Endodermal cell (in vitro differentiated cells): ENCODE results near the gene SUSD5. TPM values are rescaled to one million over a fixed set of nuclear protein-coding genes. Genes with fewer than 3 reads are reported as not detected.

Experiments
- DNase-seq: peaks from one replicate; pipeline ENCODE4 v3.0.0-alpha.2; 2017
- H3K27ac ChIP-seq: 2 replicates; pipeline ENCODE4 v1.5.1; 2013; ENCODE audit warnings: mild to moderate bottlenecking, low read depth, low read length, moderate library complexity
- H3K27me3 ChIP-seq: 2 replicates; pipeline ENCODE4 v1.6.1; 2013; ENCODE audit warnings: mild to moderate bottlenecking, low read length, moderate library complexity; ENCODE audit not compliant: insufficient read depth, control insufficient read depth, poor library complexity, severe bottlenecking
- H3K36me3 ChIP-seq: 2 replicates; pipeline ENCODE4 v1.7.0; 2013; ENCODE audit warnings: mild to moderate bottlenecking, low read length, moderate library complexity; ENCODE audit not compliant: control insufficient read depth, insufficient read depth
- H3K4me1 ChIP-seq: one replicate; pipeline ENCODE4 v1.7.0; 2013; ENCODE audit warnings: low read length; ENCODE audit not compliant: control insufficient read depth, insufficient read depth
- H3K4me3 ChIP-seq: 2 replicates; pipeline ENCODE4 v1.5.1; 2013; ENCODE audit warnings: mild to moderate bottlenecking, low read length, moderate library complexity
- H3K9ac ChIP-seq: 2 replicates; pipeline ENCODE4 v1.6.1; 2013; ENCODE audit warnings: mild to moderate bottlenecking, low read length, moderate library complexity; ENCODE audit not compliant: poor library complexity, severe bottlenecking; ENCODE audit errors: extremely low read depth
- H3K9me3 ChIP-seq: 2 replicates; pipeline ENCODE4 v1.6.1; 2013; ENCODE audit warnings: mild to moderate bottlenecking, low read length, moderate library complexity; ENCODE audit not compliant: control insufficient read depth
- H3K27ac Mint-ChIP-seq: 2 replicates; pipeline ENCODE4 v1.8.0; 2020; ENCODE audit warnings: mixed read lengths
- H3K27me3 Mint-ChIP-seq: 2 replicates; pipeline ENCODE4 v1.8.0; 2021; ENCODE audit warnings: mild to moderate bottlenecking, mixed read lengths; ENCODE audit not compliant: insufficient read depth
- H3K36me3 Mint-ChIP-seq: 2 replicates; pipeline ENCODE4 v1.8.0; 2020; ENCODE audit warnings: low read depth, mixed read lengths
- H3K4me1 Mint-ChIP-seq: 2 replicates; pipeline ENCODE4 v1.8.0; 2020; ENCODE audit warnings: mixed read lengths
- H3K4me3 Mint-ChIP-seq: 2 replicates; pipeline ENCODE4 v1.8.0; 2020; ENCODE audit warnings: mild to moderate bottlenecking, moderate library complexity, mixed read lengths
- H3K9me3 Mint-ChIP-seq: 2 replicates; pipeline ENCODE4 v1.8.0; 2020; ENCODE audit warnings: mild to moderate bottlenecking, mixed read lengths
- WGBS, 2 experiments: methylation state at CpG; one replicate each; pipeline versions ENCODE4 v1.1.5 to v1.1.7; 2013; ENCODE audit warnings: missing lambda C conversion rate in 2 of 2, mixed read lengths in 1 of 2; ENCODE audit not compliant: insufficient coverage in 1 of 2, insufficient read length in 1 of 2; 5-methylcytosine and 5-hydroxymethylcytosine counted together
- total RNA-seq, 2 donors: library from RNA; stranded (reverse); fragmentation: NEBNext Ultra II Directional in 1 of 2; extraction: Animal tissue kit (Norgen Biotek cat#: 25700) in 1 of 2; gene quantifications; 2 replicates in 1 of 2; 3 replicates in 1 of 2; pipeline ENCODE4 v1.2.1, GENCODE V29; 2021
- TF ChIP-seq, protein P1 (sequence below): fragments of 200-600 bp; sonication (generic); conservative IDR thresholded peaks from 2 replicates; pipeline ENCODE4 v1.5.0; 2021; ENCODE audit warnings: antibody characterized with exemption, mild to moderate bottlenecking

SUSD5 gene
- total RNA-seq, 2 donors from 2014 or later, result 1.3 to 2.6 TPM

DNA sequence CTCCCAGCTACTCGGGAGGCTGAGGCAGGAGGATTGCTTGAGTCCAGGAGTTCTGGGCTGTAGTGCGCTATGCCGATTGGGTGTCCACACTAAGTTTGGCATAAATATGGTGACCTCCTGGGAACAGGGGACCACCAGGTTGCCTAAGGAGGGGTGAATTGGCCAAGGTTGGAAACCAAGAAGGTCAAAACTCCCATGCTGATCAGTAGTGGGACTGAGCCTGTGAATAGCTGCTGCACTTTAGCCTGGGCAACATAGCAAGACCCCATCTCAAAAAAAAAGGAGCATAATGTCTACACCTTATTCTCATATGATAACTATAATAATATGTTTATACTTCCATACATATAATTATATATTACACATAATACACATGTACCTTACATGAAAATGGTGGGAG lies 115.6 kb downstream of the SUSD5 start:
- DNase-seq, result no peak
- Histone ChIP-seq H3K4me3 (no peak overlapping the region), H3K36me3 (no peaks in the 10 kb centered on the region), H3K9me3 (no peaks in the 10 kb centered on the region), H3K27ac (no peak overlapping the region), H3K4me1 (no peaks in the 10 kb centered on the region), H3K9ac (no peak overlapping the region), H3K27me3 (no peaks in the 10 kb centered on the region)
- Mint-ChIP-seq H3K36me3 (no peaks in the 10 kb centered on the region), H3K9me3 (no peaks in the 10 kb centered on the region), H3K27ac (no peak overlapping the region), H3K27me3 (peaks cover 6% of the 10 kb centered on the region), H3K4me3 (no peak overlapping the region), H3K4me1 (no peaks in the 10 kb centered on the region)
- TF ChIP-seq, protein P1, sequence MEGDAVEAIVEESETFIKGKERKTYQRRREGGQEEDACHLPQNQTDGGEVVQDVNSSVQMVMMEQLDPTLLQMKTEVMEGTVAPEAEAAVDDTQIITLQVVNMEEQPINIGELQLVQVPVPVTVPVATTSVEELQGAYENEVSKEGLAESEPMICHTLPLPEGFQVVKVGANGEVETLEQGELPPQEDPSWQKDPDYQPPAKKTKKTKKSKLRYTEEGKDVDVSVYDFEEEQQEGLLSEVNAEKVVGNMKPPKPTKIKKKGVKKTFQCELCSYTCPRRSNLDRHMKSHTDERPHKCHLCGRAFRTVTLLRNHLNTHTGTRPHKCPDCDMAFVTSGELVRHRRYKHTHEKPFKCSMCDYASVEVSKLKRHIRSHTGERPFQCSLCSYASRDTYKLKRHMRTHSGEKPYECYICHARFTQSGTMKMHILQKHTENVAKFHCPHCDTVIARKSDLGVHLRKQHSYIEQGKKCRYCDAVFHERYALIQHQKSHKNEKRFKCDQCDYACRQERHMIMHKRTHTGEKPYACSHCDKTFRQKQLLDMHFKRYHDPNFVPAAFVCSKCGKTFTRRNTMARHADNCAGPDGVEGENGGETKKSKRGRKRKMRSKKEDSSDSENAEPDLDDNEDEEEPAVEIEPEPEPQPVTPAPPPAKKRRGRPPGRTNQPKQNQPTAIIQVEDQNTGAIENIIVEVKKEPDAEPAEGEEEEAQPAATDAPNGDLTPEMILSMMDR, result no peak
- WGBS, 2 experiments, result 93 to 95% methylated on average over 3 of the region's 3 CpGs

DNA sequence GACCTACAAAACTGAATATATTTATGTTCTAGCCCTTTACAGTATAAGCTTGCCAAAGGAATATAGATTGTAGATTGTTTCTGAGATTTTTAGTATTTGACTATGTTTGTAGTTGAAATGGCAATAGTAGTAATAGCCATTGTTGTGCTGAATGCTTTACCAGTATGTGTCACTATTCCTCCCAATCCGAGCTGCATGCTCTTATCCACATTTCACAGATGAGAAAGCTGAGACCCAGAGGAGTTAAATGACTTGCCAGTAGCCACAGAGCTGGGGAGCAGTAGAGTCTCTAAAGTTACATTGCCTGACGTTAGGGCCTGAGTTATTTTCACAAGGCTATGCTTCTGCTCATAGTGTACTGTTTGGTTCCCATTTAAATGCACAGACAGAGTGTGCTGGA lies 118.4 kb downstream of the SUSD5 start:
- no peaks in the 10 kb centered on the region for H3K9me3 ChIP-seq
- H3K27me3 Mint-ChIP-seq, result peaks cover 2% of the 10 kb centered on the region
- no peak overlapping the region for H3K9ac ChIP-seq
- H3K4me1 Mint-ChIP-seq, result peaks cover 10% of the 10 kb centered on the region
- WGBS, 2 experiments, result 69 to 83% methylated on average over 2 of the region's 2 CpGs
- peaks cover 2% of the 10 kb centered on the region for H3K4me1 ChIP-seq
- H3K27ac Mint-ChIP-seq, result no peak overlapping the region
- H3K36me3 Mint-ChIP-seq, result no peaks in the 10 kb centered on the region
- H3K27me3 ChIP-seq, result no peaks in the 10 kb centered on the region
- no peak overlapping the region for H3K4me3 ChIP-seq
- no peaks in the 10 kb centered on the region for H3K36me3 ChIP-seq
- no peak overlapping the region for H3K27ac ChIP-seq
- H3K9me3 Mint-ChIP-seq, result no peaks in the 10 kb centered on the region
- no peak overlapping the region for H3K4me3 Mint-ChIP-seq
- DNase-seq, result no peak
- TF ChIP-seq, protein P1, result no peak

Other genes with a start within 250 kb of the SUSD5 start
- gene GLB1, start 121.7 kb downstream of the SUSD5 start, total RNA-seq, result 10 to 100 TPM; 66.9 to 67.9 TPM
- gene TMPPE, start 121.7 kb downstream of the SUSD5 start, total RNA-seq, result 1 to 10 TPM; 5.2 to 8.4 TPM
- 100 to 1,000 TPM; 164 to 166 TPM for gene CRTAP, start 104.8 kb downstream of the SUSD5 start, total RNA-seq
- 10 to 100 TPM; 12.4 to 18.2 TPM for gene FBXL2, start 58.6 kb upstream of the SUSD5 start, total RNA-seq
- gene UBP1, start 221.6 kb upstream of the SUSD5 start, total RNA-seq, result 10 to 100 TPM; 69.2 to 84.5 TPM